HG02885 (cell line): ENCODE results near the gene PNRC1.
A peak's percentile ranks its signal among the peaks of the same experiment; 100 is the strongest.
"Not testable (repeated sequence)": the region's sequence is repeated elsewhere in the genome, so short reads cannot be mapped to it uniquely, and the experiment has no call there.

Experiments
- ATAC-seq: cut with Tn5 transposase; IDR thresholded peaks from one replicate; pipeline ENCODE4 v1.9.1; 2021; ENCODE audit warnings: mild to moderate bottlenecking; ENCODE audit not compliant: unreplicated experiment, poor library complexity

PNRC1 gene

DNA sequence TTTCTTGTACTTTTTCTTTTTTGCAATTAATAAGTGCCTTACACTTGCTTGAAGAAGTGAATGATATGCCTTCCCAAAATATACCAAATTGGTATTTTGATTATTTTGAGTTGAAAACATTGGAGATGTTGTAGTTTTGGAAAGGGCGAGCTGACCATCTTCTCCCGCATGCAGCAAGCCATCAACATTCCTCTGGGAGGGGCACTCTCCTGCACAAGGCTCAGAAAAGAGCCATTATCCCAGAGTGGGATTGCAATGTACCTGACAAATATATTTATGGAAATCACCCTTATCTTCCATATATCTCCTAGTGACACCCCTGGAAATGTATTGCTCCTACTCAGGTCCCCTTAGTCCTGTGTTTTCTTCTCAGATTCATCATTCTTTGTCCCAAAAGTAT is 22.8 kb upstream of the PNRC1 start:
- no peak for ATAC-seq

- no peak for ATAC-seq
Measured at GRCh38 chr6:89058627-89059026, 21.9 kb upstream of the PNRC1 start.

GRCh38 chr6:89059227-89059626 is 21.3 kb upstream of the PNRC1 start:
- no peak for ATAC-seq

DNA sequence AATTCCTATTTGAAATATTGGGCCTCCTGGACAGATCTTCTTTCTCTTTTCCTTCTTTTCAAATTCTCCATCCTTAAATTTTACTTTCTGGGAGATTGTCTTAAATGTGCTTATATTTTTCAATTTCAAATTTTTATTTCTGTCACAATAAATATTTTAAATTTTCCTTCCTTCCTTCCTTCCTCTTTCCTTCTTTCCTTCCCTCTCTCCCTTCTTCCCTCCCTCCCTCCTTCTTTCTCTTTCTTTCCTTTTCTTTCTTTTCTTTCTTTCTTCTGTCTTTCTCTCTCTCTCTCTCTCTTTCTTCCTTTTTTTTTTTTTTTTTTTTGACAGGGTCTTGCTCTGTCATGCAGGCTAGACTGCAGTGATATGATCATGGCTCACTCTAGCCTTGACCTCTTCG is 16.7 kb upstream of the PNRC1 start:
- no peak for ATAC-seq

GRCh38 chr6:89064931-89065330 is 15.6 kb upstream of the PNRC1 start:
- not testable (repeated sequence) for ATAC-seq

- ATAC-seq = not testable (repeated sequence)
Measured at GRCh38 chr6:89066121-89066520, 14.4 kb upstream of the PNRC1 start.

GRCh38 chr6:89066940-89067646 is 13.5 kb upstream of the PNRC1 start:
- ATAC-seq = no peak

- ATAC-seq = no peak
Measured at GRCh38 chr6:89067796-89068195, 12.8 kb upstream of the PNRC1 start.

DNA sequence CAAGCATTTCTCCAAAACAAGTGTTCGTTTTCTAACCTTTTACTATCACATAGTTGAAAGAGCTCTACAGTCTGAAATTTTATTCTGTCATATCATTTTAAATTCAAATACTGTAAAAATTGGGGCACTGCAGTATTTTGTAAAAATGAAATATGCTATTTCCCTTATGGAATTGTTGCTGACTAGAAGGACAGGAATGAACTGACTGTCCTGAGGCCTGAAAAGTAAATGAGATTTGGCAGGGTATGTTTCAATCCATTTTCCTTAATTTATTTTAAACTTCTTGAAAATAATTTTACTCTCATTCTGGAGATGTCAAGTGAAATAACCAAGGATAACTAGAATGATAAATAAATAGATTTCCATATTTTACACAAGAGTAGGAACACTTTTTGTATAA is 11.9 kb upstream of the PNRC1 start:
- no peak for ATAC-seq

DNA sequence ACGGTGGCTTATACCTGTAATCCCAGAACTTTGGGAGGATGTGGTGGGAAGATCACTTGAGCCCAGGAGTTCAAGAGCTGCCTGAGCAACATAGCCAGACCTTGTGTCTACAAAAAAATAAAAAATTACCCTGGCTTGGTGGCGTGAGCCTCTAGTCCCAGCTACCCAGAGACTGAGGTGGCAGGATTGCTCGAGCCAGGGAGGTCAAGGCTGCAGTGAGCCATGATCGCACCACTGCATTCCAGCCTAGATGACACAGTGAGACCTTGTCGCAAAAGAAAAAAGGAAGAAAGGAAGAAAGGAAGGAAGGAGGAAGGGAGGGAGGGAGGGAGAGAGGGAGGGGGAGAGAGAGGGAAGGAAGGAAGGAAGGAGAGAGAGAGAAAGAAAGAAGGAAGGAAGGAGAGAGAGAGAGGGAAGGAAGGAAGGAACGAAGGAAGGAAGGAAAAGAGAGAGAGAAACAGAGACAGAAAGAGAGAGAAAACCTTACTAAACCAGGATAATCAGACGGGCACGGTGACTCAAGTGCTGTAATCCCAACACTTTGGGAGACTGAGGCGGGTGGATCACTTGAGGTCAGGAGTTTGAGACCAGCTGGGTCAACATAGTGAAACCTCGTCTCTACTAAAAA is 10.9 kb upstream of the PNRC1 start:
- ATAC-seq = no peak

DNA sequence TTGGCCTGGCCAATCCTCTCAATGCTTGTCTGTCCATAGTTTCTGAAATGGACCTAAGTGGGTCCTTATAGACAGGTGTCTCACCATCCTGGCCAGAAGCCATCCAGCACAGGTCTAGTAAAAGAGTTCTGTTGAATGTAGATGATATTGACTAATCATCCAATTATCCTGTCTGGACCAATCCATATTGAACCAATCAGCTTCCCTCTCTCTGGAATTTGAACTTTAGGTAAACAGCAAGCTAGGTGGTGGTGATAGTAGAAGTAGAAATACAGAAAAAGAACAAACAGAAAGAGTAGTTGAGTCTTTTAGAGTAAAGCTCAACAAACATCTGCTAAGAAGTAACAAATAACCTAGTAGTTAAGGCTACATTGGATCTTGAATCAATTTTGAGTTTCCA is 9.5 kb upstream of the PNRC1 start:
- no peak for ATAC-seq

DNA sequence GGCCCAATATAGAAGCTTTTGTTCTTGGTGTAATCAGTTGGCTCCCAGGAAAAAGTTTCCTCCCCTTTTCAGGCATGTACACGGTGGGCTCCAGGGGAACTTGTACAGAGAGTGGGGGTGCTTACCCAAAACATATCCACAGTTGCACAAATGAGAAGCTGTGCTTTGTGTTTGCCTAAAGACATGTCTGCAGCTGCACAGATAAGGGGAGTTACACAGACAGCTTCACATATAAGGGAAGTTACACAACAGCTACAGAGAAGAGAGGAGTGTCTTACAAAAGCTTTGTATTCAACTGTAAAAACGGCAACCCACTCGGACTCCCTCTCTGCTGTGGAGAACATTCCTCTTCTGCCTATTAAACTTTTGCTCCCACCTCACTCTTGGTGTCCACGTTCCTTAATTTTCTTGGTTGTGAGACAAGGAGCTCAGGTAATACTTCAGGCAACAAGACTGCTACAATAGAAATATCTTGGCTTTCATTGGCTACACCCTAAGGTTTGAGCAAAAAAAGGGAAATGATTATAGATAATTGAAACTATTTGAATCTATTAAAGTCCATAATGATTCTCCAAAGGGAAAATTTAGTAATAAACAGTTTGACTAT is 7.4 kb upstream of the PNRC1 start:
- ATAC-seq = no peak

DNA sequence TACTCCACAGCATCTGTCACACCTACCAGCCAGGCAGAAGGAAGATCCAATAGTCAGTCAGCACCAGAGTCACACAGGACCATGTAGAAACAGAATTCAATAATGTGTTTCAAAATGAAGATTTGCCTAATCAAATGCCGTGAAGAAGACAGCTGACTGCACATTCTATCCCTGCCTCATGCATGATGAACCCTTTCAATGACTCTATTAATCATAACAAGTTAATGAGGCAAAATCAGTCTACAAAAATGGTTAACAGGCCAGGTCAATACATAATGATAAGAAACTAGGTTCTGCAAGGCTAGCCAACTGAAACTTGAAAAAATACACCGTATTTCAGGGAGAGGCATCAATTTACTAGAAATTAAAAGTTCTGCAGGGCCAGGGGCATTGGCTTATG is 6.7 kb upstream of the PNRC1 start:
- no peak for ATAC-seq

DNA sequence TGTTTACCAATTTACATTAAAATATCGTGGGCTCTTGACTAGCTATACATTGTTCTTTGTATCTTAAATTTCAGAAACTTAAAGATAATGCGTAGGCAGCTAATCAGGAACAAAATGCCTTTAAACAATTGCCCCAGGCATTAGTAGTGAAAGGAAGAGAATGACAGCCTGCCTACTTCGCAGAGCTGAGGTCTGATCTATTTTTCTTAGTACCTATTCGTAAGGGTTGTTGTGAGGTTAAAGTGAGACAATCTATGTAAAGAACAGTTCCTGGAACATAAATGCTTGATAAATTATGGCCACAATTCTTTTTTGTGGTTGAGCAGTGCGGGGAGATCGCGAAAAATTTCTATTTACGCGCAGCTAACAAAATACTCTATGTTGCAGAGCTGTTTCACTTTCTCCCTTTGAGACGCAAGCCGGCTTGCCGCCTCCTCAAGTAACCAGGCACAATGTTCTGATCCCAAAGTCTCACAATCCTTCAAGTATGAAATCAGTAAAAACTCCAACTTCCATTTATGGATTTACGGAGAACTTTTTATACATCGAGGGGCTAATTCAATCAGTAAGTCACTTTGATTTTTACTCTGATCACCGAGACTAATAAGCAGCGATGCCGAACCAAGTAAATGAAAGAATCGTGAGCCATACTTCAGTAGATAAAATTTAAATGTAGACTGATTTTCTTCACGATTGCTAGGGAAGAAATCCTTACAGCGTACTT is 878 bp upstream of the PNRC1 start:
- no peak for ATAC-seq

- ATAC-seq = peak; percentile 16
Measured at GRCh38 chr6:89081129-89081422, 525 bp downstream of the PNRC1 start.

DNA sequence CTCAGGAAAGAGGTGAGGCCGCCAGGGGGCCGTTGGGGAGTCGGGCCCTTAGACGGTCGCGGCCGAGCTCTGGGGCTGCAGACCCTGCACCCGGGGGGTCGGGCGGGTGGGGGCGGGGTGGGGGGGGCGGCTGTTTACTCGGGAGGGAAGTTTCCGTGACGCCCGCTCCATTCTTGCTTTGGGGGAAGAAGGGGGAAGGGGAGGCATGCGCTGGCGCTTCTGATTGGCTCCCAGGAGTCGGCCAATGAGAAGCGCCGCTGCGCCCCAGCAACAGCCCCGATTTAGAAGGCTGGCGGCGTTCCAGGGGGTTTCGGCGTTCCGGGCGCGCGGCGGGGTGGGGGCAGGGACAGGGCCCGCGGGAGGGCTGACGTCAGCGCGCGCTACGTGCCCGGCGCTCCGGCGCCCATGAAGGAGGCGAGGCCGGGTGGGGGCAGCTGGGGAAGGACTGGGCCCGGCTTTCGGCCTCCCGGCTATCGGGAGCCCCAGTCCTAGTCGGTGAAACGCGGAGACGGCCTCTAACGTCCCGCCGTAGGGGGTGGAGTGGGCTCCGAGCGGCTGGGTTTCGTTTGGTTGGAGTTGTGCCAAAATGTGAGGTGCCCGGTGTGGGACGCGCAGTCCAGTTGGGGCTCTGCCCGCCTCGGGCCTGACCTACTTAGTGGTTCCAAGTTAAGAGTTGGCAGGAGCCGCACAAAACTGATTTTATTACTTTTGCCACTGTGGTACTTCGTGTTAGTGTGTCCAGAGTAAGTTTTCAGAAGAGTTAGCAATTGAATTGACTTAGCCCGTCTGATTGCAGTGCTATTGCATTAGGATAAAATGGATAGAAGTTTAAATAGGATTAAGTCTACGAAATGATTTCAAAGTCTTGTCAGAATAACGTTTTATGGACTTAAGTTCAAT is 1.1 kb downstream of the PNRC1 start:
- ATAC-seq = peak; percentile 67

- ATAC-seq = no peak
Measured at GRCh38 chr6:89082486-89082891, 1.9 kb downstream of the PNRC1 start.

DNA sequence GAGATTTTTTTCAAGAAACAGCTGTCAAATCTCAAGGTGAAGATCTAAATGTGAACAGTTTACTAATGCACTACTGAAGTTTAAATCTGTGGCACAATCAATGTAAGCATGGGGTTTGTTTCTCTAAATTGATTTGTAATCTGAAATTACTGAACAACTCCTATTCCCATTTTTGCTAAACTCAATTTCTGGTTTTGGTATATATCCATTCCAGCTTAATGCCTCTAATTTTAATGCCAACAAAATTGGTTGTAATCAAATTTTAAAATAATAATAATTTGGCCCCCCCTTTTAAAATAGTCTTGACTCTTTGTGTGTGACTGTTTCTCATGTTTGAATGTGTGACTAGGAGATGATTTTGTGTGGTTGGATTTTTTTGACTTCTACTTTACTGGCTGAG is 4.0 kb downstream of the PNRC1 start:
- no peak for ATAC-seq

DNA sequence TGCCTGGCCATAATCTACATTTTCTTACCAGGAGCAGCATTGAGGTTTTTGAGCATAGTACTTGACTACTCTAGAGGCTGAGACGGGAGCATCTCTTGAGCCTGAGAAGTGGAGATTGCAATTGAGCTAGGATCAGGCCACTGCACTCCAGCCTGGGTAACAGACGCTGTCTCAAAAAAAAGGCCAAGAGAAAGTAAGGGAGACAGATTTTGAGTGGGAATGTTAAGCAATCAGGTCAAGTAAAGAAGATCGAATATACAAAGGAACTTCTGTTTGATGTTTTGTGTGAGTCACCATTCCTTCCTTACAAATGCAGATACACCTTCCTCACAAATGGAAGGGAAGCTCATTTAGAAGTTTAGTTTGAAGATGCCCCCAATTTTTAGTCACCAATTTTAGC is 4.4 kb downstream of the PNRC1 start:
- no peak for ATAC-seq

- no peak for ATAC-seq
Measured at GRCh38 chr6:89085409-89086205, 5.1 kb downstream of the PNRC1 start.
